SK-N-MC (cell line): Measurements from ENCODE around the gene ACE2.

Source experiments
- EZH2 ChIP-seq: fragments of 200-600 bp; sonication (generic); IDR thresholded peaks from one replicate; pipeline ENCODE4 v1.6.1; 2017; ENCODE audit warnings: antibody characterized with exemption
- POLR2AphosphoS5 ChIP-seq: IDR thresholded peaks from 2 replicates; pipeline ENCODE4 v1.6.1; 2012; ENCODE audit warnings: mild to moderate bottlenecking, low read depth, low read length, borderline replicate concordance

DNA sequence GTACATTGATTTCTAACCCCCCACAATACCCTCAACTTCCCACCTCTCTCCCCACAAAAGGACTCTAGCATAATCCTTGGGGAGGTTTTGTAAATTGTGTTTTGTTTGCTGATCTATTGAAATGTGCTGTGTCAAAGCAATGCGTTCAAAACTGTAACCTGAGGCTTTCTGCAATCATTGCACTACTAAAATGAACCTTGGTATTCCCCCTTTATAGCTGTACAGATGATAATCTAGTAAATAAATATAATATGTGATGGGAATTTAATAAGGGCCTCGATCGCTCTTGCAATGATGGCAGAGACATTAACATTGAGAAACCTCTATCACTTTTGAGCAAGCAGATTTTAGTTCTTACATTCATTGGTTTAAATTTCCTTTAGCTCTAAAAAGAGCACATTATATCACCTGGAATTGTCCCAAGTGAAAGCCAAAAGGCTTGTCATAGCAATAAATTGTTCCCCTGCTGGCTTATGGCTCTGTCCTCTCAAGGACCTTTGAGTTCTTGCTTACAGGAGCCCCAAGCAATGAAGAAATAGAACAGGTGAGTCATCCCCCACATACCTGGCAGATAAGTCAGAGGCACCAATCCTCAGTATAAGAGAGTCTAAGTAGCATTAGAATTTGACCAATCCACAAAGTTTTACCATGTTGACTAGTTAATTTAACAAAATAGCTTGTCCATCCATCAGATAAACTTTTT is 18.4 kb upstream of the ACE2 start:
- no peak for TF ChIP-seq POLR2AphosphoS5
- no peak for TF ChIP-seq EZH2
